Tibial nerve (tissue), 4 donors: ENCODE data around the gene KCNK7.

Experiments used
- CTCF ChIP-seq, 5 experiments: fragments of 200-600 bp in 3 of 5; fragments of 450-650 bp in 2 of 5; sonication (generic) in 3 of 5; IDR thresholded peaks; one replicate each; pipeline ENCODE4 v1.5.1; 2016 to 2019; ENCODE audit warnings: antibody characterized with exemption in 5 of 5, mild to moderate bottlenecking in 3 of 5, moderate library complexity in 2 of 5
- EP300 ChIP-seq, 2 donors: sonication (generic); formaldehyde crosslinking; IDR thresholded peaks; one replicate each; pipeline ENCODE4 v1.6.1; 2017; ENCODE audit warnings: antibody characterized with exemption in 2 of 2, mild to moderate bottlenecking in 1 of 2
- POLR2A ChIP-seq, 2 donors: fragments of 450-650 bp; IDR thresholded peaks; one replicate each; pipeline ENCODE4 v1.6.1; 2017; ENCODE audit warnings: antibody characterized with exemption in 2 of 2, mild to moderate bottlenecking in 2 of 2, moderate library complexity in 2 of 2

GRCh38 chr11:65569164-65569972 lies 26.2 kb downstream of the KCNK7 start:
- TF ChIP-seq CTCF (IDR thresholded peaks at IDR 0.05) (no peak), POLR2A (IDR thresholded peaks at IDR 0.05) (no peak), EP300 (IDR thresholded peaks at IDR 0.05) (no peak)
